Psoas muscle (tissue), 8 donors: ENCODE measurements around the gene HDAC3. TPM values are rescaled to one million over a fixed set of nuclear protein-coding genes. Genes with fewer than 3 reads are reported as not detected.

Source experiments
- ATAC-seq, 4 donors: fragments of 200-7000 bp; cut with Tn5 transposase; one replicate each; pipeline ENCODE4 v1.9.1; 2020; ENCODE audit warnings: moderate library complexity in 3 of 4, mild to moderate bottlenecking in 2 of 4
- DNase-seq, 2 donors: peaks; one replicate each; pipeline ENCODE4 v3.0.0-alpha.2; 2020
- H3K27ac ChIP-seq: fragments of 200-600 bp; one replicate; pipeline ENCODE4 v1.8.0; 2022
- H3K27me3 ChIP-seq, 3 donors: fragments of 200-600 bp in 1 of 3; one replicate each; pipeline versions ENCODE4 v1.6.1 to v1.8.0; 2013 to 2022; ENCODE audit warnings: low read length in 2 of 3, mild to moderate bottlenecking in 2 of 3, moderate library complexity in 1 of 3; ENCODE audit not compliant: insufficient read depth in 3 of 3
- H3K36me3 ChIP-seq, 2 donors: fragments of 200-600 bp in 1 of 2; one replicate each; pipeline versions ENCODE4 v1.6.1 to v1.8.0; 2013 to 2022; ENCODE audit warnings: low read depth in 1 of 2, mild to moderate bottlenecking in 1 of 2, moderate library complexity in 1 of 2; ENCODE audit not compliant: insufficient read depth in 1 of 2
- H3K4me1 ChIP-seq: fragments of 200-600 bp; one replicate; pipeline ENCODE4 v1.8.0; 2022
- H3K4me3 ChIP-seq: fragments of 200-600 bp; one replicate; pipeline ENCODE4 v1.8.0; 2022; ENCODE audit warnings: mild to moderate bottlenecking
- H3K9me3 ChIP-seq: fragments of 200-600 bp; one replicate; pipeline ENCODE4 v1.8.0; 2022
- CTCF ChIP-seq: fragments of 200-600 bp; IDR thresholded peaks from one replicate; pipeline ENCODE4 v1.8.0; 2022; ENCODE audit warnings: antibody characterized with exemption
- WGBS, 3 donors: extraction: QIAGEN DNeasy Blood & Tissue Kit; methylation state at CpG; one replicate each; pipeline versions ENCODE4 v1.1.6 to v1.1.7; 2013; 5-methylcytosine and 5-hydroxymethylcytosine counted together
- intact Hi-C, 2 donors: fragments of 100-400 bp; cut with DNase I; formaldehyde crosslinking; loops; one replicate each; pipeline versions ENCODE4 v1.11.0 to v1.14.2; 2022
- polyA plus RNA-seq, 3 donors: library from polyadenylated mRNA; stranded (reverse); fragments of 200-250 nt; gene quantifications; one replicate each; pipeline ENCODE4 v1.2.3, GENCODE V29; 2013
- total RNA-seq, 4 donors: library from RNA; stranded (reverse); fragmentation: NEBNext Ultra II Directional in 2 of 4; extraction: Animal tissue kit (Norgen Biotek cat#: 25700) in 2 of 4; gene quantifications; one replicate each; pipeline versions ENCODE4 v1.2.1 to v1.2.4, GENCODE V29; 2021 to 2023
- donor health status: healthy with polysubstance abuse.
- donor health status: DM: no; HTN: no; CAD: no; lungs with moderate emphysema.
- donor health status: Bipolar disorder and iron deficiency.
- donor health status: healthy.
- donor health status: DM: yes; HTN: yes; CAD: no.
- donor health status: DM: no; HTN: no; CAD: no.
- donor health status: DM: no; HTN: no; CAD: no.
- donor health status: DM: yes; HTN: yes; CAD: no.

Gene HDAC3
- total and polyA plus RNA-seq, 7 donors = 16.9 to 41.3 (median 30.1) TPM

- intact Hi-C loops = loop anchor here (1.0 to 2.0 kb wide), 2 partner anchors 27 to 28 kb away; no protein-coding TSS in a partner anchor
- 2 to 4% (median 2%) methylated on average over 39 to 70 of the region's 70 CpGs for WGBS, 3 donors
- TF ChIP-seq CTCF = peak; percentile 97
Measured at GRCh38 chr5:141618804-141619554, 17.7 kb downstream of the HDAC3 start, which contains the start of gene DIAPH1. Gene DIAPH1 (minus strand): TSS chr5:141619000. CDS start chr5:141618914, 86 bp downstream.

GRCh38 chr5:141618030-141618803 is 18.4 kb downstream of the HDAC3 start:
- Histone ChIP-seq H3K4me1 (peaks cover 38% of the 10 kb centered on the region), H3K4me3 (peak overlapping the region; percentile 99), H3K27me3 (no peaks in the 10 kb centered on the region), H3K9me3 (no peaks in the 10 kb centered on the region), H3K27ac (peak overlapping the region; percentile 100), H3K36me3 (peaks cover 5 to 43% of the 10 kb centered on the region in 2 donors)
- DNase-seq (peak; percentile 49 to 80), ATAC-seq (peak; percentile 47 to 77 (median 63))
- WGBS, 3 donors = 0 to 1% (median 0%) methylated on average over 28 to 36 of the region's 36 CpGs
- TF ChIP-seq CTCF = no peak
- intact Hi-C loops = loop anchor here in 1 of 2 donors (2.0 kb wide), 1 partner anchor 27 kb away; no protein-coding TSS in a partner anchor

More at GRCh38 chr5:141618804-141619554, 17.7 kb downstream of the HDAC3 start, which contains the start of gene DIAPH1:
- ATAC-seq (peak; percentile 89 to 97 (median 94)), DNase-seq (peak; percentile 99)
- H3K27ac ChIP-seq = peak within 1 kb of the TSS; percentile 100
- no peaks in the 10 kb centered on the region for H3K27me3 ChIP-seq
- H3K36me3 ChIP-seq = peaks cover 5 to 51% of the 10 kb centered on the region in 2 donors
- peak within 1 kb of the TSS; percentile 99 for H3K4me3 ChIP-seq
- H3K9me3 ChIP-seq = no peaks in the 10 kb centered on the region
- H3K4me1 ChIP-seq = peaks cover 30% of the 10 kb centered on the region

DNA sequence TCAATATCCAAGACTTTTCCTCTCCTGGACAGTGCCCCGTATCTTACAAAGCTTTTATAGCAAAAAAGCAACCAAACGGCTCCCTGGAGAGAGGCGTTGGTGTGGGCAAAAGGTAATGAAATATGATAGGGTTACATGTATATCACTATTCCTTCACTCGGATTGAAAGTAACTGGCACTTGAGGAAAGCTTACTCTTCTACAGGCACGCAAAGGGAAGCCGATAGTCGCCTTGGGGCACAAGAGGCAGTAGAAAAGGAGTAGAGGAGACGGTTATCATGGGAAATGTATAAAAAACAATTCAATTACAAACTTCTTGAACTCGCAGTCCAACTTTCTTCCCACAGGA is 19.0 kb downstream of the HDAC3 start:
- Histone ChIP-seq H3K36me3 (peaks cover 5 to 38% of the 10 kb centered on the region in 2 donors), H3K27ac (peak overlapping the region; percentile 100), H3K9me3 (no peaks in the 10 kb centered on the region), H3K27me3 (no peaks in the 10 kb centered on the region), H3K4me3 (peak overlapping the region; percentile 99), H3K4me1 (peaks cover 43% of the 10 kb centered on the region)
- ATAC-seq (peak in 1 of 4 donors; percentile 5), DNase-seq (no peak)
- no peak for TF ChIP-seq CTCF
- WGBS, 3 donors = 3 to 10% (median 5%) methylated on average over 9 of the region's 9 CpGs
- intact Hi-C loops = loop anchor here in 1 of 2 donors (2.0 kb wide), 1 partner anchor 27 kb away; no protein-coding TSS in a partner anchor

DNA sequence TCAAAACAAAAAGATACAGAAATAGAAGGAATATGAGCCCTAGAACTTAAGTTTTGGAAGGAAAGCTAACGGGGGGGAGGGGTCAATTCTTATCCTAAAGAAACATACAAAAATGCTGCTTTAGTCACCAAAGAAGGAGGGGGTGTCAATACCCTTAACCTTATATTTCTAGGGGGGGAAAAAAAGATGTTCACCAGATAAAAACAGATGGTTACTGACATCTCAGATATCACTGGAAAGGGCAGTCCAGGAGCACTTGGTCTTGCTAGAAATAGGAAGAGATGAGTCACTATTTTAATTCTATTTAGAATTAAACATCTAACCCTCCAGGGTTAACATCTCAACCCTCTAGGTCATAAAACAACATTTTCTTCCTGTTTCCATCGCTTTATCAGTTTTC is 19.5 kb downstream of the HDAC3 start:
- ATAC-seq = peak in 3 of 4 donors; percentile 30 to 68 (median 35)
- TF ChIP-seq CTCF = no peak

More for the DNA sequence above, 19.5 kb downstream of the HDAC3 start:
- no peaks in the 10 kb centered on the region for H3K27me3 ChIP-seq
- intact Hi-C loops = no loop called here
- peak overlapping the region; percentile 100 for H3K27ac ChIP-seq
- DNase-seq = no peak
- H3K9me3 ChIP-seq = no peaks in the 10 kb centered on the region
- H3K36me3 ChIP-seq = peaks cover 5 to 34% of the 10 kb centered on the region in 2 donors
- 32 to 51% (median 49%) methylated on average over 2 of the region's 2 CpGs for WGBS, 3 donors
- H3K4me1 ChIP-seq = peaks cover 49% of the 10 kb centered on the region
- H3K4me3 ChIP-seq = peak overlapping the region; percentile 99
